GM19452 (cell line): ENCODE data around the gene ESYT1.

Source experiments
- ATAC-seq: cut with Tn5 transposase; IDR thresholded peaks from one replicate; pipeline ENCODE4 v1.9.1; 2021; ENCODE audit not compliant: unreplicated experiment

The ESYT1 gene

GRCh38 chr12:56127888-56128669 is at the start of gene ESYT1:
Gene ESYT1 (plus strand): TSS chr12:56128267. CDS start chr12:56128320, 53 bp downstream.
- ATAC-seq: peak; percentile 90

- ATAC-seq: no peak
These were observed 49.6 kb upstream of the ESYT1 start for GRCh38 chr12:56078427-56078826.

GRCh38 chr12:56078931-56079722 is 48.9 kb upstream of the ESYT1 start:
- ATAC-seq: peak; percentile 67

GRCh38 chr12:56079723-56080555 is 48.1 kb upstream of the ESYT1 start, which contains the start of gene ERBB3:
Gene ERBB3 (plus strand): TSS chr12:56080165. CDS start chr12:56080301, 136 bp downstream.
- peak; percentile 26 for ATAC-seq

GRCh38 chr12:56080556-56081138 is 47.4 kb upstream of the ESYT1 start:
- no peak for ATAC-seq

GRCh38 chr12:56081393-56082347 is 46.4 kb upstream of the ESYT1 start:
- ATAC-seq: no peak

- ATAC-seq: no peak
These were observed 45.7 kb upstream of the ESYT1 start for GRCh38 chr12:56082382-56082781.

GRCh38 chr12:56082967-56083366 is 45.1 kb upstream of the ESYT1 start:
- ATAC-seq: no peak

GRCh38 chr12:56084958-56085543 is 43.0 kb upstream of the ESYT1 start:
- ATAC-seq: no peak

GRCh38 chr12:56086096-56086495 is 42.0 kb upstream of the ESYT1 start:
- no peak for ATAC-seq

- no peak for ATAC-seq
These were observed 41.5 kb upstream of the ESYT1 start for GRCh38 chr12:56086608-56087007.

GRCh38 chr12:56087220-56087619 is 40.8 kb upstream of the ESYT1 start:
- ATAC-seq: no peak

- no peak for ATAC-seq
These were observed 30.3 kb upstream of the ESYT1 start for GRCh38 chr12:56097738-56098137.

GRCh38 chr12:56098592-56098991 is 29.5 kb upstream of the ESYT1 start:
- ATAC-seq: no peak

- ATAC-seq: no peak
These were observed 28.3 kb upstream of the ESYT1 start for GRCh38 chr12:56099787-56100186.

GRCh38 chr12:56101045-56101444 is 27.0 kb upstream of the ESYT1 start:
- ATAC-seq: no peak

GRCh38 chr12:56102683-56103065 is 25.4 kb upstream of the ESYT1 start:
- no peak for ATAC-seq

GRCh38 chr12:56103066-56103711 is 24.9 kb upstream of the ESYT1 start:
- no peak for ATAC-seq

GRCh38 chr12:56103823-56104108 is 24.3 kb upstream of the ESYT1 start:
- ATAC-seq: no peak
